Testis (tissue), 2 donors: ENCODE results near the gene SPEN.

Experiments used
- CTCF ChIP-seq, 3 experiments: fragments of 450-650 bp in 2 of 3; fragments of 200-600 bp in 1 of 3; sonication (generic) in 1 of 3; IDR thresholded peaks; one replicate each; pipeline ENCODE4 v1.5.1; 2016 to 2019; ENCODE audit warnings: antibody characterized with exemption in 3 of 3, mild to moderate bottlenecking in 2 of 3, moderate library complexity in 1 of 3
- POLR2A ChIP-seq: fragments of 450-650 bp; IDR thresholded peaks from one replicate; pipeline ENCODE4 v1.6.1; 2017; ENCODE audit warnings: antibody characterized with exemption, mild to moderate bottlenecking, moderate library complexity

- no peak for TF ChIP-seq CTCF (IDR thresholded peaks at IDR 0.05)
- TF ChIP-seq POLR2A: no peak
Observed at GRCh38 chr1:15949453-15950245, 102.1 kb downstream of the SPEN start.
